ENCODE data around the gene SLC9A3. TPM values are rescaled to one million over a fixed set of nuclear protein-coding genes. Genes with fewer than 3 reads are reported as not detected.
A peak's percentile ranks its signal among the peaks of the same experiment; 100 is the strongest.

The SLC9A3 gene
- total RNA-seq, 1 experiment from 2014 or later: 2.5 TPM

DNA sequence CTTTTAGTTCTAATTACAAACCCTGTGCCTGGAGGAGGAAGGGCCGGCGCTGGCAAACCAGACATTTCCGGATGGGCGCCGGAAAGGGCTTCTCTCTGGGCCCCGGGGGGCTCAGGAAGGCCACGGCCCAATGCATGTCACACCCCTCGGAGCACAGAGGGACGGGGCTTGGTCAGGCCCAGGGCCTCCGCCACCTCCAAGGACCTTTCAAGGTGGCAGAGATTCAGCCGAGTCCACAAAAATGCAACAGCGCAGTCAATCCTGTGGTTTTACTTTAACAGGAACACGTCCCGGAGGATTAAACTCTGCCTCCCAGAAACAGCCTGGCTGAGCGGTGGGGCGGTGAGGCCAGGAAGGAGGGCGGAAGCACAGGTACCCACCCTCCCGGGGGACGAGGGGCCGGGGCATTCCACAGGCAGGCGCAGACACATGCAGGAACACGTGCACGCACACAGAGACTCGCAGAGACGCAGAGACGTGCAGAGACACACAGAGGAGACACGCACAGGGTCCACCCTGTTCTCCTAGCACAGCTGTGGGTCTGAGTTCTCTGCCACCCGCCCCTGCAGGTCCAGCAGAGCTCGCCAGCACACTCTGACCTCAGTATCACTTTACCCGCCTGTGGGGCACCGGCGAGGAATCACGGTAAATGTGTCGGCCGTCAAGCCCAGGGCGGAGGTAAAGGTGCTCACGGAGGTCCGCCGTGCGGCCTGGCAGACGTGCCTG, 23.0 kb downstream of the SLC9A3 start:
- peak overlapping the region; percentile 40; the same call in 1 of the 2 replicates for H3K27ac ChIP-seq
- no peaks in the 10 kb centered on the region for H3K27me3 ChIP-seq
- H3K9me3 ChIP-seq (replicated peaks): no peaks in the 10 kb centered on the region
- H3K4me1 ChIP-seq: peaks cover 5% of the 10 kb centered on the region; the same call in 1 of the 2 replicates
- H3K4me3 ChIP-seq: peak overlapping the region; percentile 49
- no peaks in the 10 kb centered on the region for H3K36me3 ChIP-seq
- DNase-seq: peak; percentile 24 to 37

DNA sequence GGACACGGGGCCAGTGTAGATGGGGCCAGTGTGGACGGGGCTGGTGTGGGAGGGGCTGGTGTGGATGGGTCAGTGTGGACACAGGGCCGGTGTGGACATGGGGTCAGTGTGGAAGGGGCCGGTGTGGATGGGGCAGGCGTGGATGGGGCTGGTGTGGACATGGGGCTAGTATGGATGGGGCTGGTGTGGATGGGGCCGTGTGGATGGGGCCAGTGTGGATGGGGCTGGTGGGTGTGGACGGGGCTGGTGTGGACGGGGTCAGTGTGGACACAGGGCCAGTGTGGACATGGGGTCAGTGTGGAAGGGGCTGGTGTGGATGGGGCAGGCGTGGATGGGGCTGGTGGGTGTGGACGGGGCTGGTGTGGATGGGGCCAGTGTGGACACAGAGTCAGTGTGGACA, 23.8 kb downstream of the SLC9A3 start:
- no peaks in the 10 kb centered on the region for H3K36me3 ChIP-seq
- no peak overlapping the region for H3K27ac ChIP-seq
- peaks cover 5% of the 10 kb centered on the region; the same call in 1 of the 2 replicates for H3K4me1 ChIP-seq
- no peak for DNase-seq
- no peaks in the 10 kb centered on the region for H3K9me3 ChIP-seq (replicated peaks)
- H3K4me3 ChIP-seq: no peak overlapping the region
- H3K27me3 ChIP-seq: no peaks in the 10 kb centered on the region

DNA sequence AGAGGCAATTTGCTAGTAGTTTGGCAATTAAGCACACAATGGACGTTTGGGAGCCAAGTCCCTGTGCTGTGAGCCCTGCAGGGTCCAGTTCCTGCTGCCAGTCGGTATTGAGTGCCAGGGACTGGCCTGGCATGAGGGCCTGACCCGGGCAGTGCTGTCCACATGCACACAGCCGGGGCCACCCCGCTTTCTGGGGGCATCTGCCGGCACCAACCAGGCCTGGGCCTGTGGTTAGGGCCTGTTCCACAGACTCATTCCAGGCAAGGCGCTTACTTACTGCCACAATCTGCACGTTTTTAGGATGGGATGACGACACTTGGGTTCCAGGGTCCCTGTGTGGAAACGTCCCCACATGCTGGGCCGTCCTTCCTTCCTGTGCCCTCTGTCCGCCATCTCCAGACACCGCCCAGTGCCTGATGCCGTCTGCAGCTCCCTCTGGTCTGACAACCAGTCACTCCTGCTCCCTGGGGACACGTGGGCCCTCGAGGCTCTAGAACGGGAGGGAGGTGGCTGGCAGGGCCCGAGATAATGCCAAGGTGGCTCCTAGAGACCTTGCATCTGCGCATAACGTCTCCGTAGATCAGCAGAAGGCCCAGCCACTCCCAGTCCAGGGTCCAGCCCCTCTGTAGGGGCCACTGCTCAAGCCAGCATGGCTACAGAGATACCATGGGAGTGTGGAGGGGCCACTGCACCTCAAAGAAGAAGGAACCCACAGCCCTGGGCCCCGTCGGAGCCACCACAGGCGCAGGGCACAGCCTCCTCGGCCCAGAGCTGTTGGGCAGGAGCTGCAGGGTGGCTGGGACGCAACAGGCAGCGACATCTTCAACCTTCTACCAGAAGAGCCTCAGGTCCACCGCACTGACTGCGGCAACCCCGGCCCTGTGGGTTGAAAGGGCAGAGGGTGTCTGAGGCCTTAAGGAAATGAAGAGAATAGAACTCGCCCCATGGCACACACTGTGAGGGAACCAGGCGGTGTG, 24.7 kb downstream of the SLC9A3 start:
- H3K36me3 ChIP-seq: no peaks in the 10 kb centered on the region
- H3K27ac ChIP-seq: no peak overlapping the region
- no peaks in the 10 kb centered on the region for H3K9me3 ChIP-seq (replicated peaks)
- no peaks in the 10 kb centered on the region for H3K27me3 ChIP-seq
- DNase-seq: no peak
- peaks cover 5% of the 10 kb centered on the region; the same call in 1 of the 2 replicates for H3K4me1 ChIP-seq
- no peak overlapping the region for H3K4me3 ChIP-seq

DNA sequence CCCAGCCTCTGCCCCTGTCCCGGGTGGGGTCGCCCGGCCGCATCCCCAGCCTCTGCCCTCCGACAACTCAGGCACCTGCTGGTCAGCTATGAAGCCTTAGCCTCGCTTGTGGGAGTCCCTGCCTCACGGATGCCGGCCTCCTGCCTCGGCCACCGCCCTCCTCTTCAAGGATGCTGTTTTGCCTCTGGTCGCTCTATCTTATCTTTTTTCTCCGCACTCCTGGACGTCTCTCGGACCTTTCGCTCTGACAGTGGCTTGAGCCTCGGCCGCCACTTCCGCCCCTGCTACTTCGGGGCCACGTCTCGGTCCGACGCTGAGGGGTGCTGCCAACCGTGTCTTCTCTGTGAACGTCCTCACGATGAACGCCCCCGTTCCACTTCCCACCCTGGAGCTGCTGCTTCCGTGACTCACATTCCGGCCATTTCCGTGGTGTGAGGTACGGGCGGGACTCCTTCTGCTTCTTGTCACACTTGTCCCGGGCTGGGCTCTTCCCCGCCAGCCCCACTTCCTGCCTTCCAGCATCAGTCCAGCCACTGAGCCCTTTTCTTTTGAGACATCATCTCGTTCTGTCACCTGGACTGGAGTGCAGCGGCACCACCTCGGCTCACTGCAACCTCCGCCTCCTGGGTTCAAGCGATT, 26.3 kb downstream of the SLC9A3 start:
- Histone ChIP-seq H3K27me3 (peaks cover 3% of the 10 kb centered on the region; the same call in 1 of the 2 replicates), H3K27ac (no peak overlapping the region), H3K36me3 (no peaks in the 10 kb centered on the region), H3K4me1 (peaks cover 5% of the 10 kb centered on the region; the same call in 1 of the 2 replicates), H3K4me3 (no peak overlapping the region), H3K9me3 (replicated peaks) (no peaks in the 10 kb centered on the region)
- DNase-seq: no peak

DNA sequence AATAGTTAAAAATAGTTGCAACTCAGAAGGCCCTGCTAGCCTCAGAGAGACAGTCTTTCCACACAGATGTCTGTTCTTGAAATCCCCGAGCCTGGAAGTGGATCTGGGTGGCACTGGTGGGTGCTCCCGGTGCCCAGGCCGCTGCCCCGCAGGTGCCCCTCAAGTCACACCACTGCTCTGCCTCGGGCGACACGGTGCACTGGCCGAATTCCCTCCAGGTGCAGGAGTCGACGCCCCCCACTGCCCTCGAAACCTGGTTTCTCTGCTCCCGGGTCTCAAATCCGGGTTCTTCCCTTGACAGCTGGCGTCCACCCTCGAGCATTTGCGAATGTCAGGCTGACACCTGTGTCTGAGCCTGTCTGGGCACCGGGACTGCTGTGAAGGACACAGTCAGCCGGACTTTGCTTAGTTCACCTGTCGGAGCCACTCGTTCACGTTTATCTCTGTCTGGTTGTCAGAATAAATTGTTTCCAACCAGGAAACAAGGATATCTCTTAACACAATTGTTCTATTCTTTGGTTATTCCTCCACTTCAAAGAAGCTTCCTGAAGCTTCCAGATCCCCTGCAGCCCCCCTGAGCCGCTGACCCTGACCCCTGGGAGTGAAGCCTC, 27.1 kb downstream of the SLC9A3 start:
- peaks cover 3% of the 10 kb centered on the region; the same call in 1 of the 2 replicates for H3K27me3 ChIP-seq

DNA sequence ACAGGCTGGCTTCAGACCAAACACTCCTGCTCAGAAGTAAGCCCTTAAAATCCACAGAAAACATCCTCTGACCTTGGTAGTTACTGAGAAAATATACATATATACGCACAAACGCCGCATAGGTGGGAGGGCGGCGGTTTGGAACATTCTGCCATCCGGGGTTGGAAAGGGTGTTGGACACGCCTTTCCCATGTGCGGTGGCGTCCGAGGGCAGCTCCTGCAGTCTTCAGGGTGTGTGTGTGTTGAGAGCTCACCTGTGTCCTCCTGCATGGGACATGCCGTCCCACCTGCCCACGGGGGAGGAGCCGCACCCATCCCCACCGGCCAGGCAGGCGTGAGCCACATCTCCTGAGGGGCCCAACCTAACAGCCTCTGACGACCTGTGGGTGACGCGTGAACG, 28.2 kb downstream of the SLC9A3 start:
- DNase-seq: no peak
- no peak overlapping the region for H3K27ac ChIP-seq
- no peak overlapping the region for H3K4me3 ChIP-seq
- peaks cover 1% of the 10 kb centered on the region; the same call in 1 of the 2 replicates for H3K4me1 ChIP-seq
- H3K9me3 ChIP-seq (replicated peaks): no peaks in the 10 kb centered on the region
- no peaks in the 10 kb centered on the region for H3K36me3 ChIP-seq
- peaks cover 3% of the 10 kb centered on the region; the same call in 1 of the 2 replicates for H3K27me3 ChIP-seq

More for the DNA sequence above, 27.1 kb downstream of the SLC9A3 start:
- H3K9me3 ChIP-seq (replicated peaks): no peaks in the 10 kb centered on the region
- no peak overlapping the region for H3K27ac ChIP-seq
- no peak overlapping the region for H3K4me3 ChIP-seq
- DNase-seq: no peak
- H3K36me3 ChIP-seq: no peaks in the 10 kb centered on the region
- peaks cover 5% of the 10 kb centered on the region; the same call in 1 of the 2 replicates for H3K4me1 ChIP-seq

DNA sequence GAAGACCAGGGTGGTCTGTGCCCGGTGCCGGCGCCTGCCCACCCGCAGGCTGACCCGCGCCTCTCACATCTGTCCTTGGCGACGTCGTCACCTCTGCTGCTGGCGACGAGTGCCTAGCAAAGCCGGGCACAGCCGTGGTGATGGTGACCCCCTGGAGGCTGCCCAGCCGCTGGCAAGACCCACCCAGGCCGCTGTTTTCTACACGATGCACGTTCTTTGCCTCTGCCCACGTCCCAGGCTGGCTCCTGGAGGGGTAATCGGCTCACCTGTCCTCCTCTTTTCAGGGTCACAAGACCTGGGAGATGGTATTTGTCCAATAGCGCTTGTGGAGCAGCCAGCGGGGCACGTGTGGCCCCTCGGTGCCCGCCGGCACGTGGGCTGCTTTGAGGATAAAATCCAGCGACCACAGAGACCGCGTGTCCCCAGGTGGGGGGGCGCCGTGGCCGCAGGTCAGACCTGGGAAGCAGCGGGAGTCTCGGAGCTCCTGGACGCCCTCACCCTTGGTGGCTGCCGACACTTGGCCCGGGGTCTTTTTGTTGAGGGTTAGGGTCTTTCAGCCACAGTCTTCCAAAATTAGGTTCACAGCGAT, 29.5 kb downstream of the SLC9A3 start:
- H3K9me3 ChIP-seq (replicated peaks): no peaks in the 10 kb centered on the region
- H3K27ac ChIP-seq: no peak overlapping the region
- H3K36me3 ChIP-seq: no peaks in the 10 kb centered on the region
- no peak for DNase-seq
- peaks cover 3% of the 10 kb centered on the region; the same call in 1 of the 2 replicates for H3K27me3 ChIP-seq
- H3K4me3 ChIP-seq: no peak overlapping the region
- no peaks in the 10 kb centered on the region; the same call in 1 of the 2 replicates for H3K4me1 ChIP-seq

DNA sequence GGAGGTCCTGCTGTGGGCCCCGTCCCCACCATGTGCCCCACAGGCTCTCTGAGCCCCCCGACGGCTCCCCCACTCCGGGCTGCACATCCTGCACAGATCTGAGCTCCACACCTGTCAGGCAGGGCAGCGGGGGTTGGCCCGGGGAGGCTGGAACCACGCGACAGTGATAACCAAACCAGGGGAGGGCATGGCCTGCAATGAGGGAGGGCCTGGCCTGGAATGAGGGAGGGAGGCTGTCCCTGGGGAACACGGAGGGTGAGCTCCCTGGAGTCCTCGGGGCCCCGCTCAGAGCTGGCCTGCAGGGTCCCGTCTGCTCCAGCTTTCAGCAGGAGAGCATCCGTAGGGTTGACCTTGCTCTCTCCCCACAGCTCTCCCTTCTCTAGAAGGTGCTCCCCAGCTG, 30.5 kb downstream of the SLC9A3 start:
- DNase-seq: no peak
- no peak overlapping the region for H3K4me3 ChIP-seq
- no peaks in the 10 kb centered on the region for H3K36me3 ChIP-seq
- no peaks in the 10 kb centered on the region for H3K9me3 ChIP-seq (replicated peaks)
- peaks cover 3% of the 10 kb centered on the region; the same call in 1 of the 2 replicates for H3K27me3 ChIP-seq
- no peaks in the 10 kb centered on the region; the same call in 1 of the 2 replicates for H3K4me1 ChIP-seq
- no peak overlapping the region for H3K27ac ChIP-seq

DNA sequence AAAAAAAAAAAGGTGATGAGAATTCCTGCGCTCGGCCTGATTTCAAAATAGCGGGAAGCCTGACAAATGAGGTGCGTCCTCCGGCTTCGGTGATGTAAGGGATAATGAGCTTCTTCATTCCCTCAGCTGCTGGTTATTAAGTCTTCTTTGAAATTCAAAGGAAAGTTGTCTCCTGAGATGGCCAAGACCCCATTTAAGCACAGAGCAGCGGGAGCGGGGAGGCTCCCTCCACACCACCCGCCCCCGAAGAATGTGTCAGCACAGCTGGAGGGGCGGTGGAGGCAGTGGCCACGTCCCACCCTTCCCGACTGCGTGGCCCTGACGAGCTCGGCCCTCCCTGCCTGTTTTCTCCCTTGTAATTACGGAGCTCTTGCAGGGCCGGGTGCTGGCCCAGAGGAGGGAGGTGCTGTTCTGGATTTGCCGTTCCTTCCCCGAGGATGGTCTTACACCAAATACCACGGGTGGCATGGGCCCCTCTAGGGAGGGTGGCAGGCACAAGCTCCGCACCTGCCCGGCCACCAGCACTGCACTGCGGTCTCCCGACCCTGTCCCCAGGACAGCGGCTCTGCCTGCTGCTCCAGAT, 31.0 kb downstream of the SLC9A3 start:
- peaks cover 3% of the 10 kb centered on the region; the same call in 1 of the 2 replicates for H3K27me3 ChIP-seq
- H3K4me3 ChIP-seq: no peak overlapping the region
- H3K27ac ChIP-seq: no peak overlapping the region
- DNase-seq: peak in 1 of 2 experiments; percentile 13
- no peaks in the 10 kb centered on the region for H3K9me3 ChIP-seq (replicated peaks)
- no peaks in the 10 kb centered on the region for H3K36me3 ChIP-seq
- H3K4me1 ChIP-seq: no peaks in the 10 kb centered on the region; the same call in 1 of the 2 replicates

DNA sequence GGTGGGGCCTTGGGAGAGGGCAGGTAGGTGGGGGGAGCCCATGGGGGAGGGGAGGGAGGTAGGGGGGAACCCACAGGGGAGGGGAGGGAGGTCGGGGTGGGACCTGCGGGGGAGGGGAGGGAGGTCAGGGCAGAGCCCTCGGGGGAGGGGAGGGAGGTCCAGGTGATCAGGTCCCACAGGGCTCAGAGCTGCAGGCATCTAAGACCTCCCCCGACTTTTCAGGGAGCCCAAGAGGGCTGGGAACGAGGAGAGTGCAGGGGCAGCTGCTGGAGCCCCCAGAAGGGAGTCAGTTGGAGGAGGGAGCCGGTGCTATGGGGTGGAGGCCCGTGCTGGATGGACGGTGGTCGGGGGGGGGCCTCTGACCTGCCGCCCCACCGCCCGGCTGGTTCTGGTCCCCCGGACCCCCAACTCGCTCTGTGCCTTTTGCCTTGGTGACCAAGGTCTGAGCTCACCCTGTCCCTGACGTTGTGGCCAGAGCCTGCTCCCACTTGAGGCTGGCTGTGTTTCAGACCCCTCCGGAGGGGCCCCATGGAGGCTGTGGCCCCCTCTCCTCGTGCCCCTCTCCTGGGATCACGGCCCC, 31.8 kb downstream of the SLC9A3 start:
- H3K9me3 ChIP-seq (replicated peaks): no peaks in the 10 kb centered on the region
- no peak overlapping the region for H3K4me3 ChIP-seq
- no peaks in the 10 kb centered on the region for H3K36me3 ChIP-seq
- DNase-seq: no peak
- H3K27ac ChIP-seq: no peak overlapping the region
- H3K27me3 ChIP-seq: peaks cover 3% of the 10 kb centered on the region; the same call in 1 of the 2 replicates
- H3K4me1 ChIP-seq: no peaks in the 10 kb centered on the region; the same call in 1 of the 2 replicates

DNA sequence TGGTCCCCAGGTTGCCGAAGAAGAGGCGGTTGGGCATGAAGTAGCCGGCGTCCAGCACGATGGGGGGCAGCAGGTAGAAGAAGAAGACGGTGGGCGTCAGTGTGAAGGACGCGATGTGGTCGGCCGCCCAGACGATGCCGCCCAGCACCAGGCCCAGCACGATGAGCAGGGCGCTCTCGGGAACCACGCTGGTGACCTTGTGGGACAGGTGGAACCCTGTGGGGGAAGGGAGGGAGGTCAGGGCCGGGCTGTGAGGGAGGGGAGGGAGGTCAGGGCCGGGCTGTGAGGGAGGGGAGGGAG, 32.4 kb downstream of the SLC9A3 start:
- no peak overlapping the region for H3K27ac ChIP-seq
- H3K4me3 ChIP-seq: no peak overlapping the region
- DNase-seq: no peak
- H3K36me3 ChIP-seq: no peaks in the 10 kb centered on the region
- H3K27me3 ChIP-seq: peaks cover 3% of the 10 kb centered on the region; the same call in 1 of the 2 replicates
- H3K9me3 ChIP-seq (replicated peaks): no peaks in the 10 kb centered on the region
- H3K4me1 ChIP-seq: no peaks in the 10 kb centered on the region; the same call in 1 of the 2 replicates

DNA sequence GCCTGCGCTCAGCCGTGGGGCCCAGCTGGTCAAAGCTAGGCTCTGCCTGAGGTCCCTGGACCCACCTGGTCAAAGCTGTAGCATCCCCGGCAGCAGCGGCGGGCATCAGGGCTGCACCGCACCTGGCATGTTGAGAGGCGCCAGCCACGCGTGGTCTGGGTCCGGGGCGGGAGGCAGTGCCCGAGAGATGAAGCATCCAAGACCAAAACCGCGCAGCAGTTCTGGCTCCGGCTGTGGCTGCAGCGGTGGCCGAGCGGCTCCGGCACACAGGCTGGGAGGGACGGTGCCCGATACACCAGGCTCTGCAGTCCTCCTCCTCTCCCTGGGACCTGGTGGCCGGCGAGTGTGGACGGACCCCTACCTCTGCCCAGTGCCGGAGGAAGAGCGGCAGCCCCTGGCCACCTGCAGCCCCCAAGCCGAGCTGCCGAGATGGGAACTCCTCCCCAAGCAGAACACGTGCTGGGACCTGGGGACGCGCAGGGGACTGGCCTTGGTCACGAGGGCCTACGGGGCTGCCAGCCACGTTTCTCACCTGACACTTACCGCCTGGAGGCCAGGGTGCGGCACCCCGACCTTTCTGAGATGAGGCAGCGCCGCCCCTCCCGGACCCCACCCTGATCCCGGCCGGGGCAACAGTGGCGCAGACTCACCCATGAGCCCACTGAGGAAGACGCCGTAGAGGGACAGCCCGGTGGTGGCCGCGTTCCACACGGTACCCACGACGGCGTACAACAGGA, 33.0 kb downstream of the SLC9A3 start:
- Histone ChIP-seq H3K27ac (no peak overlapping the region), H3K36me3 (no peaks in the 10 kb centered on the region), H3K9me3 (replicated peaks) (no peaks in the 10 kb centered on the region), H3K4me1 (no peaks in the 10 kb centered on the region; the same call in 1 of the 2 replicates), H3K4me3 (no peak overlapping the region), H3K27me3 (peaks cover 3% of the 10 kb centered on the region; the same call in 1 of the 2 replicates)
- no peak for DNase-seq

Data from SJCRH30 (cell line).